Gastroesophageal sphincter (tissue), 3 donors: ENCODE data around the gene PLEKHO2.

Source experiments
- CTCF ChIP-seq, 4 experiments: fragments of 200-600 bp in 2 of 4; fragments of 450-650 bp in 2 of 4; sonication (generic) in 1 of 4; IDR thresholded peaks; one replicate each; pipeline ENCODE4 v1.5.1; 2017 to 2019; ENCODE audit warnings: antibody characterized with exemption in 4 of 4, mild to moderate bottlenecking in 2 of 4, moderate library complexity in 2 of 4
- EP300 ChIP-seq: sonication (generic); formaldehyde crosslinking; IDR thresholded peaks from one replicate; pipeline ENCODE4 v1.6.1; 2017; ENCODE audit warnings: antibody characterized with exemption, mild to moderate bottlenecking
- POLR2A ChIP-seq, 2 donors: fragments of 450-650 bp; IDR thresholded peaks; one replicate each; pipeline ENCODE4 v1.6.1; 2017; ENCODE audit warnings: antibody characterized with exemption in 2 of 2, mild to moderate bottlenecking in 2 of 2, moderate library complexity in 1 of 2

GRCh38 chr15:64883997-64884511 lies 42.3 kb downstream of the PLEKHO2 start:
- TF ChIP-seq CTCF (IDR thresholded peaks at IDR 0.05): no peak
- TF ChIP-seq POLR2A (IDR thresholded peaks at IDR 0.05): no peak
- TF ChIP-seq EP300: no peak
